GM18873 (cell line): ENCODE results near the gene MACIR.
A peak's percentile ranks its signal among the peaks of the same experiment; 100 is the strongest.

Source experiments
- ATAC-seq: cut with Tn5 transposase; IDR thresholded peaks from one replicate; pipeline ENCODE4 v1.9.1; 2021; ENCODE audit warnings: mild to moderate bottlenecking, moderate library complexity, moderate number of reproducible peaks; ENCODE audit not compliant: unreplicated experiment, low FRiP score

The MACIR gene

DNA sequence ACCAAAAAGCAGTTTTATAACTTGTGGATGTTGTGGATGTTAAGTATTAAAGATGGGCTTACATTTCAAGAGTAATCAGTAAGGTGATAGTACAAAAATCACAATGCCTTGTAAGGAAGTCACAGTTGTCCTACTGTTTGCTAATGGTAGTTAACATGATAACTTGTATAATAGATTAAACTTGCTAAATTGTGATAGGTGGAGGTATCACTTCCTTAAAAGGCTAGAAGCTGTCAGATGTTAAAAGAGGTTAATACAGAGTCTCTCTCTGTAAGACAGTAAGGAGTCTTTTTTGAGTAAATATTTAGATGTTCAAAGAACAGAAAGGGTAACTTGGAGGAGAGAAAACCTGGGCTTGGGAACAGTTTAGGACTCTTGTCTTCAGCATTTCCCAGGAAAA, 14.2 kb upstream of the MACIR start:
- ATAC-seq, result no peak

DNA sequence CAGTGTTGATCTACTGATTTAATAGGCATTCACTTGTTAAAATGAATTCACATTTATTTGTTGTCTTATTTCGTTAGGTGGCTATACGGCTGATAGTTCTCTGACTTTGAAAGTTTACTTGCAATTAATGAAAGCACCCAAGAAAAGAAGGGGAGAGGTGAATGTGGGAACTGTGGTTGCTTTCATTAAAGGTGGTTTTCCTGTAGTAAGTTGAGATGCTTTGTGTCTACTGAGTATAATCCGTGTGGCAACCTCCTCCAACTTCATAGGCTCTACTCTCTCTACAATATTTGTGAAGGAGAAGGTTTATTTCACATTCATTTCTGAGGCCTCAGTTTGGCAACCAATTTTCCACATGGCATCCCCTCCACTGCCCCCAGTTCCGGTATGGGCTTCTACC, 12.8 kb upstream of the MACIR start:
- no peak for ATAC-seq

DNA sequence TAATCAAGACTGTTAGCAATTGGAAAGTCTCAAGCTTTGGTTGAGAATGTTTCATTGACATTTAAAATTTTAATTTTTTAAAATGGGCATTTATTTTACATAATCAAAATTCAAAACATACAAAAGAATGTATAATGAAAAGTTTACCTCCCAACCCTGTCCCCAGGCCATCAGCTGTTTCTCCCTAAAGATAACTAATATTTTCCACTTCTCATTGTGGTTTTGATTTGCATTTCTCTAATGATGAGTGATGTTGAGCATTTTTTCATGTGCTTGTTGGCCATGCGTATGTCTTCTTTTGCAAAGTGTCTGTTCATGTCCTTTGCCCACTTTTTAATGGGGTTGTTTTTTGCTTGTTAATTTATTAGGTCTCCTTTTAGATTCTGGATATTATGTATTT, 11.4 kb upstream of the MACIR start:
- no peak for ATAC-seq

DNA sequence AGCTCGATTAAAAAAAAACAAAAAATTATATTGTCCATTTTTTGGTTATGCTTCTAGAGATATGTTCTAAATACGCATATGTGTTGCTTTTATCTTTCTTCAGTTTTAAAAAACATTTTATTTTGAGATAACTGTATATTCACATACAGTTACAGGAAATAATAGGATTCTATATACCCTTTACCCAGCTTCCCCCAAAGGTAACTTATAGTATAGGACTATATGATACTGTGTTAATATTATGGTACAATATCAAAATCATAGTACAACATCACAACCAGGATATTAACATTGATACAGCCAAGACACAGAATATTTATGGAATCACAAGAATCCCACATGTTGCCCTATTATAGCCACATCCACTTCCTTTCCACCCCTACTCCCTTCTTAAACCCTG, 9.5 kb upstream of the MACIR start:
- no peak for ATAC-seq

GRCh38 chr5:103254921-103255320, 3.6 kb upstream of the MACIR start:
- ATAC-seq, result no peak

- ATAC-seq, result no peak
These were observed 2.9 kb upstream of the MACIR start for GRCh38 chr5:103255691-103256090.

DNA sequence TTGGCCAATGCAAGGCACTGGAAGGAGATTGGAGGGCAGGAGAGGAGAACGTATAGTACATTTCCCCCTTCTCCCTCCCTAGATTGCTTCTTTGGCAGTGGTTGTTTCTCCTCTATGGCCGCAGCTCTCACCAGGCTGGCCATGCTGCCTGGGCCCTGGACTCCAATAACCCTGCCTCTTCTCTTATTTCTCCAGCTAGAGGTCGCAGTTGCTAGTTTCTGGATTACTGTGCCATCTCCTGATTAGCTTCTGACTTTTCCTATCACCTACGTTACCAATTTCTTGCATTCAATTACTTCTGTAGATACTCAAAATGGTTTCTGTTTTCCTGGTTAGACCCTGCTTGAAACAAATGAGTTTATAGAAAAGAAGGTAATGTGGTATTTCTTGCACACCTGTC, 2.4 kb upstream of the MACIR start:
- ATAC-seq, result no peak

DNA sequence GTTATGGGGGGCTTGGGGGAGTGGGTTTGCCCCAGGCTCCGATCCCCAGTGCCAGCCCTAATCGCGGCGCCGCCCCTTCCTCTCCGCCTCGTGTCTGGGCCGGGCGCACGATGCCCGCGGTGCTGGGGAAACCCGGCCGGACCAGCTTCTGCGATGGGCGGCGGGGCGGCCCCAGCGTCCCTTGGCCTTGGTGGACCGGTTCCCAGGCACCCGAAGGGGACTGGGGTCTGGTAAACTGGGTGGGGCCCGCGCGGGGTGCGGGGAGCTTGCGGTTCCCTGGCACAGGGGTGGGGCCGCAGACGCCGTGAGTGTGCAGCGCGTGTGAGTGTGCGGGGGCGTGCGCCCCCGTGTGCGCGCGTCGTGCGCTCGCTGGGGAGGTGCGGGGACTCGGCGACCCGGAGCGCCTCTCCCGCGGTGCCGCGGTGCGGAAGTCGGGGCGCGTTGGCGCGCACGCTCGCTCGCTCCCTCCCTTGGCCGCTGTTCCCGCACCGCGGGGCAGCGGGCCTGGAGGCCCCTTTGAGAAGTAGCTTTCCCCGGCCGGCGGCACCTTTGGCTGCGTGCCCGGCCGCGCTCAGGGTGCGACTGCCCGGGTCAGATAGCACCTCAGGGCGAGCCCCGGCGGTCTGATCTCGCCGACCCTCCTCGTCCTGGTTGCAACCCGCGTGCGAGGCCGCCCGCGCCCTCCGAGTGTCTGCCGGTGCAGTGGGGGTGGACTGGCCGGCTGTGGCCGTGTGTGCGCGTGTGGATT, 568 bp downstream of the MACIR start:
- ATAC-seq, result peak; percentile 42

DNA sequence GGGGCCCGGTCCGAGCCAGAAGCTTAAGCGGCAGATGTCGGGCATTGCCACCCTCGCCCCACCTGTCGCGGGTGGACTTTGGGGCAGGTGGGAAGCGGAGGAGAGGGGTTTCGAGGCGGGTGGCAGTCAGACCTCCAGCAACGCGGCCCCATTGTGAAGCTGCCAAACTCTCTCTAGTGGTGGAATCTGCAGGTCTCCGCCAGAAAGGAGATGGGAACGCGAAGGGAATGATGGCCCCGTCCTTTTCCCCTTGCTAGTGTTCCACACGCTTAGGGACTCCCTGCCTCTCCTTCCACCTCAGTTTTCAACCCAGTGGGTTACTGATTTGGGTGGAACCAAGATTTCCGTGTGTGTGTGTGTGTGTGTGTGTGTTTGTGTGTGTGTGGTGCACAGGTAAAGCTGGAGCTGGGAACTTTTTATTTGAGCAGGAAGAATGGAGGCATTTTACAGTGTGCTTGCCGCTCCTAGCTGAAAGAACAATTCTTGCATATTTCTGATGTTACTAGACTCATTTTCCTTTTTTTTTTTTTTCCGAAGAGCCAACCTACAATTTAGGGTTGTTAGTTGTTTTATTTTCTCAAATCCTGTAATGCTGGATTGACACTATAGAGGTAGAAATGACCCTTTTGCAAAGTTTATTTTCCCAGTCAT, 1.3 kb downstream of the MACIR start:
- no peak for ATAC-seq

DNA sequence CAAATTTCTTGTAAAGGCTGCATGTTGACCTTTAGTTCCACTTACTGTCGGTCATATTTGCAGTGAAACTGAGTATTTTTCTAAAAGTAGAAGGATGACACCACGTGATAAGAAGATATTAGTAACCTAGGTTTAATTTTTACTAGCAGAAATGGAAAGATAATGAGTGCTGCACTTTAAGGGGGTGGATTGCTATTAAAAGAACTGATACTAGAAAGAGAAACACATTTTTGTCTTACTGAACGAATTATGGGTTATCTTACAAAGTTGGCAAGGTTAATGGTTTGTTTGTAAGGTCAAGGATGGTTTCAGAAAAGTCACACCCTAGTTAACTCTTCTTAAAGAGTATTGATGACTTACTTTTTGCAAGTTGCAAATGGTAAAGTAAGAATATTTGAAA, 2.4 kb downstream of the MACIR start:
- peak; percentile 35 for ATAC-seq

DNA sequence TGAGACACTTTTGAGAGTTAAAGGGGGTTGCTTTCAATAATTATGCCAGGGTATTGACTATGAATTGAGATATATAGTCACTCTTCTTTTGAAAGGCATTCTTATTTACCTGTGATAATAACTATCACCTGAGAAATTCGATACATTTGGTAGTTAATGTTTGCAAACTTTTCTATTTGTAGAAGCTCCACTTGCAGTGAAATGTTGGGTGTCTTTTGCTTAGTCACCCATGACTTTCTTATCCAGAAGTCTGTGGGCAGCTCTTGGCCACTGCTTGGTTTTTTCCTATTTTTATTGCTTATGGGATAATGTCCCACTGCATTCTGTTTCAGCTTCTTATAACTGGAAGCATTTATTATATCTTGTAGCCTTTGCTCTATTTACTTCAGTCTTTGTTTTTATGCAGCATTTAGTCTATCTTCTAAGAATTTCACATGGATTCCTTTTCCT, 3.9 kb downstream of the MACIR start:
- no peak for ATAC-seq

GRCh38 chr5:103263054-103263453, 4.5 kb downstream of the MACIR start:
- no peak for ATAC-seq

- no peak for ATAC-seq
These were observed 5.9 kb downstream of the MACIR start for GRCh38 chr5:103264508-103264907.

DNA sequence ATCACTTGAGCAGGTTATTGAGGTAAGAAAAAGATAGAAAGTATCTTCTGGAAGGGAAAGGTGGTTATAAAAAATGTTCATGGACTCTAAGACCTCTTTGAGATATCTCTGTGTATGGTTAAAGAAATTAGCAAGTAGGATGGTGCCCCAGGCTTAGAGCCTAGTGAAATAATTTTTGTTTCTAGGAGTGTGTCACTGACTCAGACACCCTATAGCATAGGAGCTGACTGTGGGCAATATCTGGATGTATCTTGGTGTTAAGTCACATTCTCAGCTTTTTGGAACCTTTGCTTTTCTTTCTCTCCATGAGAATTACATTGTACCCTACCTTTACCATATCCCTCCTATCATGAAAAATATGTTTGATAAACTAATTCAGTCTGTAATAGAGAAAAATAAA, 12.0 kb downstream of the MACIR start:
- no peak for ATAC-seq

DNA sequence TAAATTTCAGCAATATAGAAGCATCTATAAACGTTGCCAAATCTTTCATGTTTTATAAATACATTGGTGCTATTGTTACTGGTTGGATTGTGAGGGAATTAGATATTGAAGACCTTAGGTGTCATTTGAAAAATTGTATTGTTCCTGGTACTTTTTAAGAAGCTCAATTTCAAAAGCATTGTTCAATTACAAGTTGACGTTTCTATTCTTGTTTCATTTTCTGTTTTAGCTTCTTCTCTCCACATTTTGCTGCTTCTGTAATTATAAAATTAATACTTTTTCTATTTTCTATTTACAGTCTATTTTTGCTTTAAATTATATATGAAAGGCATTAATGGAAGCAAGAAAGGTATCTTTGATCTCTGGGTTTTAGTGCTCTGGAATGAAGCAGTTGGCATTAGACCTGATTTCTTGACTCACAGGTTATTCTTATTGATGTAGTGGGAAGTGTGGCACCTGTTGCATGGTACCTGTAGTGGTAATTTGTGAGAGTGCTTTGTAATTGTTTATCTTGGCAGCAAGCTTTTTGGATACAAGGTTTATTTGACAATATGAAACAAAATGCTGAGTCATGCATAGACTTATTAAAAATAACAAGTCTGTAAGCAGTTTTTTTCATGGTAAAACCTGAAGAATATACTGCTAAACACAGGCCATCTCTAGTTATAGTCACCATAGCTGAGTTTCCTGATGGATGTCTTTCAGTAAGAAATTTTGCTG, 13.2 kb downstream of the MACIR start:
- no peak for ATAC-seq

GRCh38 chr5:103272377-103272776, 13.8 kb downstream of the MACIR start:
- ATAC-seq, result no peak

DNA sequence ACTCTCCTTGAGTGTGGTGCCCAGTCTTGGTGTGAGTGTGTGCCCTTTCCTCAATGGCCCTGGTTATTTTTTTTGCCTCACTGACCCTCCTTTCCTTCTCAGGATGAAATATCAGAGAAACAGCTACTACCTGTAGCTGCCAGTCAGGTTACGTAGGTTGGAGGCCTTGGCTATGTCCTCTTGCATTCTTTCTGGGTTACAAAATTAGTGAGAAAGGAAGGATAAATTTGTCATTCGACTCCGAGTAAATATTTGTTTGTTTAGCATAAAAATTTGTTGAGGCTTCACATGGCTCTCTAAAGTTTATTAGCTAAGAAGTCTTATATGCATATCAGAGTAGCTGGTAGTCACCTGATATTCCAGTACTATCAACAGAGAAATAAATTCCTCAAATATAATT, 15.4 kb downstream of the MACIR start:
- no peak for ATAC-seq

GRCh38 chr5:103275851-103276250, 17.3 kb downstream of the MACIR start:
- ATAC-seq, result no peak

GRCh38 chr5:103280967-103281366, 22.4 kb downstream of the MACIR start:
- no peak for ATAC-seq

DNA sequence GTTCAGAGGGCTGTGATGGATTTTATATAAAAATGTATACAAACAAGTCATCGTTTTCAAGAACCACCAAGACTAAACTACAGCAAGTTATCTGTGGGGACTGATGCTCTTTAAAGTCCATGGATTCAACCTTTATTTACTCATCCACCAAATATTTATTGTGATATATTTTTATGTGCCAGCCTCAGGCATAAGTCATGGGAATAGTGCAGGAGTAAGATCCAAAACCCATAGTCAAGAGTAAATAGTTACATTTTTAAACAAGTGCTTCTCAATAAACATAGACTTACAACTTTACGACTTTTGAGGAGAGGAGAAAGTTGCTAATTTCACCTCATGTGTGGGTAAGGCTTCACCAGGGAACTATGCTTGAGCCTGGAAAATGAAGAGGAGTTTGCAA, 24.6 kb downstream of the MACIR start:
- ATAC-seq, result no peak

- no peak for ATAC-seq
These were observed 25.3 kb downstream of the MACIR start for GRCh38 chr5:103283869-103284268.

DNA sequence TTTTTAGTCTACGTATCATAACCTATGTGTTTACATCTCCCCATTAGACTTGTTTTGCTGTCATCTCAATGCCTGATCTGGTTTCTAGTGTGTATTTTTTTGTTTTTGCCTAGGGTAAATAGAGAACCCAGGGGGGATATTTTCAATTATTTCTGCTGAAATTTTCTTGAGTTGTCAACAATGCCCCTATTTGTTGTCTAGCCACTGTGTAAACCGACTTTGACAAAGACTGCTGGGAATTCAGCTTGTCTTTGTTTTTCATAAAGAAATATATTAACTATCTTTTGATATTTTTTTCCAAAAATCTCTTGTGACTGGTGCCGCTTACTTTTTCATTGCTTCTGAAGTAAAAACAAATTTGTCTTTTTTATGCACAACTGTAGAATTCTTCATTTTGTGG, 28.1 kb downstream of the MACIR start:
- no peak for ATAC-seq
